SK-N-SH (cell line): Measurements from ENCODE around the gene DNAH11.

ENCODE experiments used
- CTCF ChIP-seq: fragments of 200-600 bp; sonication (generic); IDR thresholded peaks from 2 replicates; pipeline ENCODE4 v1.6.1; 2017; ENCODE audit warnings: antibody characterized with exemption, mild to moderate bottlenecking, moderate library complexity
- ELF1 ChIP-seq: IDR thresholded peaks from 2 replicates; pipeline ENCODE4 v1.4.0; 2012
- EZH2phosphoT487 ChIP-seq: fragments of 200-600 bp; sonication (generic); IDR thresholded peaks from 2 replicates; pipeline ENCODE4 v1.6.1; 2017; ENCODE audit warnings: low read depth, mixed run types, mild to moderate bottlenecking, antibody characterized with exemption, moderate library complexity, borderline replicate concordance
- FOXM1 ChIP-seq: IDR thresholded peaks from 2 replicates; pipeline ENCODE4 v1.4.0; 2012; ENCODE audit warnings: low read depth, mild to moderate bottlenecking
- MAX ChIP-seq: IDR thresholded peaks from 2 replicates; pipeline ENCODE4 v1.4.0; 2012; ENCODE audit warnings: low read depth
- MEF2A ChIP-seq: IDR thresholded peaks from 2 replicates; pipeline ENCODE4 v1.4.0; 2012; ENCODE audit warnings: low read depth, borderline replicate concordance
- RAD21 ChIP-seq: IDR thresholded peaks from 2 replicates; pipeline ENCODE4 v1.6.1; 2012; ENCODE audit warnings: mild to moderate bottlenecking, low read length
- RCOR1 ChIP-seq: fragments of 150-350 bp; IDR thresholded peaks from 2 replicates; pipeline ENCODE4 v1.6.1; 2017; ENCODE audit warnings: antibody characterized with exemption, low read length
- REST ChIP-seq: IDR thresholded peaks from 2 replicates; pipeline ENCODE4 v1.6.1; 2012; ENCODE audit warnings: mild to moderate bottlenecking, low read depth, low read length, moderate library complexity
- RFX5 ChIP-seq: IDR thresholded peaks from 2 replicates; pipeline ENCODE4 v1.6.1; 2012; ENCODE audit warnings: mild to moderate bottlenecking, improper control_type of control experiment, low read length
- RXRA ChIP-seq: IDR thresholded peaks from 2 replicates; pipeline ENCODE4 v1.4.0; 2012; ENCODE audit warnings: low read depth, mild to moderate bottlenecking, borderline replicate concordance
- TEAD4 ChIP-seq: IDR thresholded peaks from 2 replicates; pipeline ENCODE4 v1.4.0; 2012; ENCODE audit warnings: mild to moderate bottlenecking, borderline replicate concordance; ENCODE audit not compliant: insufficient read depth
- USF1 ChIP-seq: IDR thresholded peaks from 2 replicates; pipeline ENCODE4 v1.4.0; 2012; ENCODE audit warnings: low read depth, borderline replicate concordance
- YY1 ChIP-seq: IDR thresholded peaks from 2 replicates; pipeline ENCODE4 v1.4.0; 2012; ENCODE audit warnings: low read depth, mild to moderate bottlenecking

GRCh38 chr7:21718391-21718790 lies 175.6 kb downstream of the DNAH11 start:
- TF ChIP-seq CTCF (no peak), MAX (no peak), REST (no peak), USF1 (no peak), MEF2A (no peak), RXRA (no peak), FOXM1 (no peak), TEAD4 (no peak), RFX5 (no peak), RCOR1 (no peak), YY1 (no peak), ELF1 (no peak), EZH2phosphoT487 (no peak), RAD21 (no peak)
